ENCODE results near the gene TUBA3D.
"Not testable (repeated sequence)": the region's sequence is repeated elsewhere in the genome, so short reads cannot be mapped to it uniquely, and the experiment has no call there.

- not testable (repeated sequence) for TF ChIP-seq SP3 (tag by site-specific recombination; IDR thresholded peaks at IDR 0.05); KLF8 (tag by site-specific recombination; IDR thresholded peaks at IDR 0.05); ZNF10 (tag by site-specific recombination; IDR thresholded peaks at IDR 0.05); ZNF24 (tag by site-specific recombination; IDR thresholded peaks at IDR 0.05); ZNF274 (IDR thresholded peaks at IDR 0.05; ENCODE audit: low read length); ZNF274 (tag by site-specific recombination; IDR thresholded peaks at IDR 0.05; ENCODE audit: borderline replicate concordance); YY1 (tag by site-specific recombination; IDR thresholded peaks at IDR 0.05); ZNF121 (tag by site-specific recombination; IDR thresholded peaks at IDR 0.05); ZBTB10 (tag by site-specific recombination; IDR thresholded peaks at IDR 0.05); CTCF (tag by site-specific recombination; IDR thresholded peaks at IDR 0.05); ZFP3 (tag by site-specific recombination; IDR thresholded peaks at IDR 0.05; ENCODE audit: low read depth); ZNF23 (tag by site-specific recombination; IDR thresholded peaks at IDR 0.05; ENCODE audit: borderline replicate concordance); ZNF292 (tag by site-specific recombination; IDR thresholded peaks at IDR 0.05; ENCODE audit: borderline replicate concordance, low read depth); ZNF548 (tag by site-specific recombination; IDR thresholded peaks at IDR 0.05)
Measured at GRCh38 chr2:131511969-131512870, 36.3 kb downstream of the TUBA3D start.
